Esophagus squamous epithelium (tissue), 4 donors: ENCODE data around the gene DCC.

Experiments
- CTCF ChIP-seq, 6 experiments: fragments of 450-650 bp in 4 of 6; fragments of 200-600 bp in 2 of 6; sonication (generic) in 2 of 6; IDR thresholded peaks; one replicate each; pipeline ENCODE4 v1.5.1; 2016 to 2019; ENCODE audit warnings: antibody characterized with exemption in 6 of 6, mild to moderate bottlenecking in 4 of 6, moderate library complexity in 4 of 6
- POLR2A ChIP-seq, 4 donors: fragments of 450-650 bp; IDR thresholded peaks; one replicate each; pipeline ENCODE4 v1.6.1; 2017; ENCODE audit warnings: antibody characterized with exemption in 4 of 4, mild to moderate bottlenecking in 4 of 4, moderate library complexity in 3 of 4

- no peak for TF ChIP-seq POLR2A (IDR thresholded peaks at IDR 0.05)
- TF ChIP-seq CTCF (IDR thresholded peaks at IDR 0.05), result no peak
Measured at GRCh38 chr18:53134711-53135110, 794.7 kb downstream of the DCC start.
